Epithelial cell of esophagus (primary cell): Measurements from ENCODE around the gene PUM1.

Experiments used
- DNase-seq: peaks from one replicate; pipeline ENCODE4 v3.0.0; 2010; ENCODE audit warnings: low read depth
- H3K4me3 ChIP-seq: 2 replicates; pipeline ENCODE4 v1.5.1; 2011; ENCODE audit warnings: mild to moderate bottlenecking, low read length, control low read depth
- TF ChIP-seq, protein P1 (sequence below): IDR thresholded peaks from 2 replicates; pipeline ENCODE4 v1.5.1; 2011; ENCODE audit warnings: low read depth, mild to moderate bottlenecking, low read length, control low read depth, inconsistent platforms; ENCODE audit not compliant: insufficient read depth; ENCODE audit errors: missing control alignments

PUM1 gene

DNA sequence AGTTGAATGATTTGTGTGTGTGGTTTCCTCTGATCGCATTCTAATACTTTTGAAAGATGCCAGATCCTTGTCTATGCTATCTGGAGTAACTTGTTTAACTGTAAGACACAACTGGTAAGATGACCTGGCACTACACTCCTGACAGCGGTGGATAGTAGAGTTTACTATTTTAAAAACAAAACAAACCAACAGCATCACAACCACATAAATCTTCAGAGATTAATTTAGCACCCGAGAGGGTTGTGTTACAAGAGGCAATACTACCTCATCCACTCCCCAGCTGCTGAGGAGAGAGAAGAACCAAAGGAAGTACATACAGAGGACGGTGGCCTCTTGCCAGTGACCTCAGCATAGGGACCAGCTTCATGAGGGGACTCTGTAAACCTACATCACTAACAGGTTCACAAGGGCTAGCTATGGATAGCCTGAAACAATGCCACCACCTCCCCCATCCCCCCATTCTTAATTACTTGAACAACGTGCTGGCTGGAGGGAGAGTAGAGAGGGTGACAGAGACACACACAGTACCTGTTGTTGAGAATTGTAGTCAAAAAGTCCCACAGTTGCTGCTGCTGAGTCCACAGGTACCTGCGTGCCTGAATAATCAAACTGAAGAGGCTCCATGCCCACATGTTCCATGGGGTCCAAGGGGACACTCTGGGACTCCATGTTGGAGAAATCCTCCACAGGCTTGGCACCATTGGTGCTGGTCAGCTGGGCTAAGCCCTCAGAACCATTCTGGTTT lies 73.5 kb downstream of the PUM1 start:
- TF ChIP-seq, protein P1, sequence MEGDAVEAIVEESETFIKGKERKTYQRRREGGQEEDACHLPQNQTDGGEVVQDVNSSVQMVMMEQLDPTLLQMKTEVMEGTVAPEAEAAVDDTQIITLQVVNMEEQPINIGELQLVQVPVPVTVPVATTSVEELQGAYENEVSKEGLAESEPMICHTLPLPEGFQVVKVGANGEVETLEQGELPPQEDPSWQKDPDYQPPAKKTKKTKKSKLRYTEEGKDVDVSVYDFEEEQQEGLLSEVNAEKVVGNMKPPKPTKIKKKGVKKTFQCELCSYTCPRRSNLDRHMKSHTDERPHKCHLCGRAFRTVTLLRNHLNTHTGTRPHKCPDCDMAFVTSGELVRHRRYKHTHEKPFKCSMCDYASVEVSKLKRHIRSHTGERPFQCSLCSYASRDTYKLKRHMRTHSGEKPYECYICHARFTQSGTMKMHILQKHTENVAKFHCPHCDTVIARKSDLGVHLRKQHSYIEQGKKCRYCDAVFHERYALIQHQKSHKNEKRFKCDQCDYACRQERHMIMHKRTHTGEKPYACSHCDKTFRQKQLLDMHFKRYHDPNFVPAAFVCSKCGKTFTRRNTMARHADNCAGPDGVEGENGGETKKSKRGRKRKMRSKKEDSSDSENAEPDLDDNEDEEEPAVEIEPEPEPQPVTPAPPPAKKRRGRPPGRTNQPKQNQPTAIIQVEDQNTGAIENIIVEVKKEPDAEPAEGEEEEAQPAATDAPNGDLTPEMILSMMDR, result no peak
- H3K4me3 ChIP-seq, result no peak overlapping the region
- no peak for DNase-seq

DNA sequence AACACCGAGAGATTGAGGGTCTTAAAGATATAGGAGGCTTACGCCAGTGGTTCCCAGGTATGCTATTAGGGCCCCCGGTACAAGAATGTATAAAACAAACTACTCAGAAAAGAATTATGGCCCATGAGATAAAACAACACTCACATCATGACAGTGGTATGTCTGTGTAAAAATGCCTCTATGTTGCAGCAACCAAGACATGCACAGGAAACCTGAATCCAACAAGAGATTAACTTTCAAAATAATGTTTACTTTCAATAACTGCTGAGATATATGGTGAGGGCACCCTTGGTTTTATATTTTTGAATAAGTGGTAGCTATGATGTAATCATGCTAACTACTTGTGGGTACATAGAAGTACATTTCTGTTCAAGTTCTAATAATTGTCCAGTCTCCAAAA lies 74.9 kb downstream of the PUM1 start:
- DNase-seq, result no peak
- TF ChIP-seq, protein P1, result no peak
- no peak overlapping the region for H3K4me3 ChIP-seq

DNA sequence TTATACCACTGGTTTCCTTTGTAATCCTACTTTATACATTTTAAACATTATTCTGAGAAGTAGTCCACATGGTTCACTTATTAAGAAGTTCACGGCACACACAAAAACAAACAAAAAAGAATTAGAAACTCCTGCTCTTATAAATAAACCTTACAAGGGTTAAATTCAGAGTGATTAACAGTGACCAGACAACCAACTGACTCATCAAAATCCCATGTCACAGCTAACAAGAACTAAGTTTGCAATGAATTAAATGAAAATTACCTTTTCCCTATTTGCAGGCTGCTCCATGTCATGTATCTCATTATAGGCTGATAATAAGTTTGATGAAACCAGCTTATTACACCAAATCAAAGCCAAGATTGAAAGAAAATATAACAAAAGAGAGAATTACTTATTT lies 77.5 kb downstream of the PUM1 start:
- no peak overlapping the region for H3K4me3 ChIP-seq
- DNase-seq, result peak; percentile 39
- TF ChIP-seq, protein P1, result no peak

DNA sequence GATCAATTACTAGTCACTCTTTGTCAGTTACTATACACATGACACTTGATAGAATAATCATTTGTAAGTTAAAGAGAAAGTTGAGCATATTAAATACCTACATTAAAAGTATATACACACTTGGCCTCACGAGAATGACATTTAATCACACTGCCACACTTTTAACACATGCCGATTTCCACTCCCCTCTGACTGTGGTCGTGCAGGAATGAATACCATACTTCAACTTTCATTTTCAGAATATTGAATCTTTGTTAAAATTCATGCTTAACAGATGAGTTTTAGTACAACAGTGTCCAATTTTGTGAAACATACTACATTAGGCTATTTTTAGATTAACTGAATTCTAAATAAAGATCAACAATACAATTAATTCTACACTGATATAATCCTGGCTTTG lies 78.8 kb downstream of the PUM1 start:
- no peak overlapping the region for H3K4me3 ChIP-seq
- TF ChIP-seq, protein P1, result no peak
- no peak for DNase-seq

DNA sequence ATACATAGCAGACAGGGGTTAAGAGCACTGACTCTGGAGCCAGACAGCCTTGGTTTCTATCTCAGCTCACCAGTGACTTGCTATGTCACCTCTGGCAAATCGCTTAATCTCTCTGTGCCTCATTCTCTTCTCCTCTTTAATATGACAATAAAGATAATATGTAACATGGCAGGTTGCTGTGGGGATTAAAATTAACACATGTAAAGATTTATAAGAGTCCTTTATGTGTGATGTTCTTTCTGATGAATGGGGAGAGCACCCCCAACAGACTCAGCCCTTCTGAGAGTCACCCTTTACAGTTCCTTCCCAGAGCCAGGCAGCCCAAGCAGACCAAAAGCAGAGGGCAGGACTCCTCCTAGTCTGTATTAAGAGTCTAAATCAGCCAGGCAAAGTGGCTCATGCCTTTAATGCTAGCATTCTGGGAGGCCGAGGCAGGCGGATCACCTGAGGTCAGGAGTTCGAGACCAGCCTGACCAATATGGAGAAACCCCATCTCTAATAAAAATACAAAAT lies 80.5 kb downstream of the PUM1 start:
- TF ChIP-seq, protein P1, result no peak
- DNase-seq, result no peak
- no peak overlapping the region for H3K4me3 ChIP-seq

DNA sequence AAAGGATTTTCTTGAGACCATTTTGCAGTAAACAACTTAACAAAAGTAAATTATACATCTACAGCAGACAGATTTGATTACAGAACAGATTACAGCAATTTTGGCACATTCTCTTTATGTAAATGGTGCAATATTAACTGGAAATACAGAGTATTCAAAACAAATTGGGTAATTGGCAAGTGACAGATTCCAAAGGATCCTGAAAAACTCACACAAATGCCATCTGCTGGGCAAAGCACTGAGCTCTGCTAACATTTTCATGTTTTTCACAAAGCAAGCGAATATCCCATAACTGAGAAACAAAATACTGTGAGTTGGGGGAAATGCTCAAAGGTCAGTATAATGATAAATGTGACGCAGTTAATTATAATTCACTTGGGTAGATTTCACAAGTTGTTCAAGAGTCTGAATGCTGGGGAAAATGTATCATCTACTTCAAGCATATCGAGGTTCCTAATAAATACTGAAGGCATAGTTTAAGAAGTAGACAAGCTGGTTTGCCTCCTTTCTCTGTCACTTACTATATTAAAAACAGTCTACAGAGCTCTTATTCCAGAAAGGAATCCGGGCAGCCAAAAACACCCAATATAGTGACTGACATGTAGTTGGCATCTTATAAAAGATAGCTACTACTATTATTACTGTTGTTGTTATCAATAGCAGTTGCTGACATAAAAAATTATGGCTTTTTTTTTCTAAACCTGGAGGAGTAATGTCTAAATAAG lies 81.2 kb downstream of the PUM1 start:
- no peak overlapping the region for H3K4me3 ChIP-seq
- TF ChIP-seq, protein P1, result no peak
- DNase-seq, result peak; percentile 25

DNA sequence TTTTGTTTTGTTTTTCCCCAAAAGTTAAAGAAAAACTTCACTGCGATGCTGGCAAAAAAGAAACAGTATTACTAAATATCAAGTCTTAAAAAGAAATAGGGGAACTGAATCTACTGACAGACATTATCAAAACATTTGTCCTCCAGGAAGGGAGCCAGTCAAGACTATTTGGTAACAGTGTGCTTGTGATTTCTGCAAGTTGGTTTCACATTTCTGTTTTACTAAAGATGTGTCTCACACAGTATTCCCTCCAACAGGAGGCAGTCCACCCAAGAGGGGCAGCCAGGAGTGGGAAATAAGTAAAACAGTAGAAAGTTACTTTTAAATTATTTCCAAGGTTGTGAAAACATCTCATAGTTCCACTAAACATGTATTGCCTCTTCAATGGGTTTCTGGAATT lies 82.6 kb downstream of the PUM1 start:
- TF ChIP-seq, protein P1, result no peak
- H3K4me3 ChIP-seq, result no peak overlapping the region
- no peak for DNase-seq
